ENCODE measurements around the gene TXNDC5. TPM values are rescaled to one million over a fixed set of nuclear protein-coding genes. Genes with fewer than 3 reads are reported as not detected.

The TXNDC5 gene
- total RNA-seq, 2 donors from 2014 or later, result 151 to 172 TPM

- TF ChIP-seq CTCF (IDR thresholded peaks at IDR 0.05), result no peak
- H3K27me3 ChIP-seq (replicated peaks; ENCODE audit: insufficient read depth), result no peaks in the 10 kb centered on the region
- ATAC-seq (ENCODE audit: insufficient number of reproducible peaks, low FRiP score, low read depth) (no peak), DNase-seq (ENCODE audit: low spot score) (no peak)
- peak overlapping the region; percentile 75 for H3K4me3 ChIP-seq
- H3K4me1 ChIP-seq (ENCODE audit: control insufficient read depth in 1 of 2, low read depth in 2 of 2), result peaks cover 7 to 15% of the 10 kb centered on the region in 2 donors
- no peaks in the 10 kb centered on the region for H3K9me3 ChIP-seq
- H3K36me3 ChIP-seq, result no peaks in the 10 kb centered on the region
- peak overlapping the region; percentile 48 to 58 for H3K27ac ChIP-seq
These were observed 747 bp upstream of the TXNDC5 start for GRCh38 chr6:7911345-7911725.

- DNase-seq (ENCODE audit: low spot score) (no peak), ATAC-seq (ENCODE audit: insufficient number of reproducible peaks, low FRiP score, low read depth) (no peak)
- peaks cover 3% of the 10 kb centered on the region for H3K36me3 ChIP-seq
- H3K4me1 ChIP-seq (ENCODE audit: control insufficient read depth in 1 of 2, low read depth in 2 of 2), result peaks cover 7 to 15% of the 10 kb centered on the region in 2 donors
- H3K27me3 ChIP-seq (replicated peaks; ENCODE audit: insufficient read depth), result no peaks in the 10 kb centered on the region
- H3K27ac ChIP-seq, result peak overlapping the region; percentile 35 to 58
- no peak for TF ChIP-seq CTCF (IDR thresholded peaks at IDR 0.05)
- H3K4me3 ChIP-seq, result peak overlapping the region; percentile 79
- no peaks in the 10 kb centered on the region for H3K9me3 ChIP-seq
These were observed 312 bp downstream of the TXNDC5 start for GRCh38 chr6:7910298-7910653.

GRCh38 chr6:7909323-7910276, 988 bp downstream of the TXNDC5 start:
- no peaks in the 10 kb centered on the region for H3K9me3 ChIP-seq
- DNase-seq (ENCODE audit: low spot score) (no peak), ATAC-seq (ENCODE audit: insufficient number of reproducible peaks, low FRiP score, low read depth) (peak; percentile 27)
- H3K27me3 ChIP-seq (replicated peaks; ENCODE audit: insufficient read depth), result no peaks in the 10 kb centered on the region
- H3K27ac ChIP-seq, result peak overlapping the region in 1 of 2 donors; percentile 6
- H3K4me1 ChIP-seq (ENCODE audit: control insufficient read depth in 1 of 2, low read depth in 2 of 2), result peaks cover 7 to 15% of the 10 kb centered on the region in 2 donors
- peaks cover 3% of the 10 kb centered on the region for H3K36me3 ChIP-seq
- no peak for TF ChIP-seq CTCF (IDR thresholded peaks at IDR 0.05)
- H3K4me3 ChIP-seq, result peak overlapping the region; percentile 79

GRCh38 chr6:7907159-7907558, 3.4 kb downstream of the TXNDC5 start:
- H3K36me3 ChIP-seq, result peaks cover 26% of the 10 kb centered on the region
- peaks cover 7 to 15% of the 10 kb centered on the region in 2 donors for H3K4me1 ChIP-seq (ENCODE audit: control insufficient read depth in 1 of 2, low read depth in 2 of 2)
- H3K27me3 ChIP-seq (replicated peaks; ENCODE audit: insufficient read depth), result no peaks in the 10 kb centered on the region
- H3K27ac ChIP-seq, result no peak overlapping the region
- ATAC-seq (ENCODE audit: insufficient number of reproducible peaks, low FRiP score, low read depth) (no peak), DNase-seq (ENCODE audit: low spot score) (no peak)
- H3K4me3 ChIP-seq, result no peak overlapping the region
- no peaks in the 10 kb centered on the region for H3K9me3 ChIP-seq
- no peak for TF ChIP-seq CTCF (IDR thresholded peaks at IDR 0.05)

- no peak for DNase-seq (ENCODE audit: low spot score)
- no peak overlapping the region for H3K27ac ChIP-seq
- no peak for ATAC-seq (ENCODE audit: insufficient number of reproducible peaks, low FRiP score, low read depth)
- peaks cover 7 to 15% of the 10 kb centered on the region in 2 donors for H3K4me1 ChIP-seq (ENCODE audit: control insufficient read depth in 1 of 2, low read depth in 2 of 2)
- peaks cover 29% of the 10 kb centered on the region for H3K36me3 ChIP-seq
- H3K9me3 ChIP-seq, result no peaks in the 10 kb centered on the region
- no peak for TF ChIP-seq CTCF (IDR thresholded peaks at IDR 0.05)
- no peaks in the 10 kb centered on the region for H3K27me3 ChIP-seq (replicated peaks; ENCODE audit: insufficient read depth)
- no peak overlapping the region for H3K4me3 ChIP-seq
These were observed 3.8 kb downstream of the TXNDC5 start for GRCh38 chr6:7906741-7907140.
